ENCODE measurements around the gene COPS6.

Gene COPS6

DNA sequence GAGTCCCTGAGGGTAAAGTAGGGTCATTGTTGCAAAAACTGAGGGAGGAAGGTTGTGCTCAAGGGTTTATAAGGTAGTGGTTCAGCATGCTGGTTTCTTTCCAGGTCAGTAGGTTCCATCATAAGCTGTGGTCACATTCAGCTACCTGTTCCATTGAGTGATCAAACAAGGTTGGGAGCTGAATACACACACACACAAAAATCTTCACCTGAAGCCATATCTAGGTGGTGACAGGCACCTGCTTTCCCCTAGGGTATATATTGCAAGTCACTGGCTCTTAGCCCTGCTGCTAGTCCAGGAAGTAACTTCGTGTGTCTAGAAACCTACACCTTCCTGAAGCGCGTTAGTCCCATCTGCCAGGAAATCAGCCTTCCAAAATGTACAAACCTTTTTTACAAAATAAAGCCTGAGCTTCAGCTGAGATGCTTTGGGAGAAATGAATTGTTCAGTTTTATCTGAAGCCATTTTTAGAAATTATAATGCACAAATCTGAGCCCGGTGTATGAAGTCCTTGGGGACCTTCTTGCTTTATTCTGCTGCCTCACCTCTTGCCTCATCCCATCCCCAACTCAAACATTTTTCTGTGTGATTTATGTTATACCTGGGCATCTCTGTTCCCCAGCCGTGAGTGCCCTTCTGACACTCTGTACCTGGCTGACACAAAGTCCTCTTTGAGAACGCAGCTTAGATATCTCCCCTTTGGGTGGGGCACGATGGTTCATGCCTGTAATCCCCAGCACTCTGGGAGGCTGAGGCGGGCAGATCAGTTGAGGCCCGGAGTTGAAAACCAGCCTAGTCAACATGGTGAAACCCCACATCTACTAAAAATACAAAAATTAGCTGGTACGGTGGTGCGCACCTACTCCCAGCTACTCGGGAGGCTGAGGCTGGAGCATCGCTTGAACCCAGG lies 49.3 kb downstream of the COPS6 start:
- H3K4me3 ChIP-seq (ENCODE audit: low read depth, low read length): no peak overlapping the region
- no peak for TF ChIP-seq CTCF (IDR thresholded peaks at IDR 0.05; ENCODE audit: borderline replicate concordance, insufficient read depth, low read depth, low read length)

GRCh38 chr7:100141555-100141949 lies 52.8 kb downstream of the COPS6 start:
- H3K4me3 ChIP-seq (ENCODE audit: low read depth, low read length): no peak overlapping the region
- TF ChIP-seq CTCF (IDR thresholded peaks at IDR 0.05; ENCODE audit: borderline replicate concordance, insufficient read depth, low read depth, low read length): no peak

Measured in GM12875 (cell line).